Hindlimb muscle (tissue), 1 donor: ENCODE measurements around the gene RASIP1. TPM values are rescaled to one million over a fixed set of nuclear protein-coding genes. Genes with fewer than 3 reads are reported as not detected.
"Not testable (repeated sequence)": the region's sequence is repeated elsewhere in the genome, so short reads cannot be mapped to it uniquely, and the experiment has no call there.

Experiments
- DNase-seq: peaks from one replicate; pipeline ENCODE4 v3.0.0-alpha.2; 2013
- polyA plus RNA-seq: library from polyadenylated mRNA; unstranded; fragments of 120-200 nt; gene quantifications from one replicate; pipeline ENCODE4 v1.2.1, GENCODE V29; 2013; ENCODE audit not compliant: insufficient read length

The RASIP1 gene
- polyA plus RNA-seq, result 32.8 TPM

- no peak for DNase-seq
These were observed at the start of gene RASIP1 for GRCh38 chr19:48740164-48740972. TSS of gene RASIP1 (minus strand) at chr19:48740610. CDS start at chr19:48740282, 328 bp downstream.

GRCh38 chr19:48787331-48787730 lies 46.9 kb upstream of the RASIP1 start:
- DNase-seq, result not testable (repeated sequence)

GRCh38 chr19:48786422-48786821 lies 46.0 kb upstream of the RASIP1 start:
- not testable (repeated sequence) for DNase-seq

- no peak for DNase-seq
These were observed 44.1 kb upstream of the RASIP1 start for GRCh38 chr19:48784527-48784926.

- DNase-seq, result no peak
These were observed 40.4 kb upstream of the RASIP1 start for GRCh38 chr19:48780631-48781391.

GRCh38 chr19:48779636-48780035 lies 39.2 kb upstream of the RASIP1 start:
- DNase-seq, result no peak

GRCh38 chr19:48777720-48778119 lies 37.3 kb upstream of the RASIP1 start:
- DNase-seq, result no peak

- no peak for DNase-seq
These were observed 36.7 kb upstream of the RASIP1 start for GRCh38 chr19:48777139-48777538.

GRCh38 chr19:48772503-48772953 lies 32.1 kb upstream of the RASIP1 start:
- DNase-seq, result no peak

- no peak for DNase-seq
These were observed 30.5 kb upstream of the RASIP1 start for GRCh38 chr19:48770734-48771472.

- DNase-seq, result no peak
These were observed 29.9 kb upstream of the RASIP1 start for GRCh38 chr19:48770266-48770665.

GRCh38 chr19:48768994-48769713 lies 28.7 kb upstream of the RASIP1 start:
- DNase-seq, result no peak

- not testable (repeated sequence) for DNase-seq
These were observed 27.9 kb upstream of the RASIP1 start for GRCh38 chr19:48768171-48768753.

- DNase-seq, result not testable (repeated sequence)
These were observed 25.4 kb upstream of the RASIP1 start for GRCh38 chr19:48765816-48766215.

GRCh38 chr19:48760504-48761205 lies 20.2 kb upstream of the RASIP1 start:
- no peak for DNase-seq

- no peak for DNase-seq
These were observed 17.3 kb upstream of the RASIP1 start for GRCh38 chr19:48757741-48758144.

GRCh38 chr19:48757089-48757675 lies 16.8 kb upstream of the RASIP1 start:
- no peak for DNase-seq

GRCh38 chr19:48756686-48757085 lies 16.3 kb upstream of the RASIP1 start:
- DNase-seq, result no peak

- no peak for DNase-seq
These were observed 15.8 kb upstream of the RASIP1 start for GRCh38 chr19:48756212-48756611.

- no peak for DNase-seq
These were observed 15.4 kb upstream of the RASIP1 start for GRCh38 chr19:48755787-48756186.
